GM23338 (cell line): ENCODE measurements around the gene APBA2. TPM values are rescaled to one million over a fixed set of nuclear protein-coding genes. Genes with fewer than 3 reads are reported as not detected.

ENCODE experiments used
- ATAC-seq: fragments of 200-7000 bp; cut with Tn5 transposase; 3 replicates; pipeline ENCODE4 v1.9.1; 2020
- DNase-seq: peaks from one replicate; pipeline ENCODE4 v3.0.0-alpha.2; 2015; ENCODE audit warnings: low spot score
- H2AFZ ChIP-seq: fragments of 200-600 bp; sonication (generic); 2 replicates; pipeline ENCODE4 v1.8.0; 2016; ENCODE audit warnings: antibody characterized with exemption, mild to moderate bottlenecking, moderate library complexity
- H3F3A ChIP-seq: fragments of 200-600 bp; sonication (generic); replicated peaks from 2 replicates; pipeline ENCODE4 v1.8.0; 2017; ENCODE audit warnings: antibody characterized with exemption, mixed run types, low read depth
- H3K27ac ChIP-seq: fragments of 200-600 bp; sonication (generic); 2 replicates; pipeline ENCODE4 v1.6.1; 2016; ENCODE audit warnings: low read depth
- H3K27me3 ChIP-seq: fragments of 200-600 bp; sonication (generic); 2 replicates; pipeline ENCODE4 v1.8.0; 2016; ENCODE audit warnings: mild to moderate bottlenecking, mixed run types, moderate library complexity; ENCODE audit not compliant: insufficient read depth
- H3K36me3 ChIP-seq: fragments of 200-600 bp; sonication (generic); 2 replicates; pipeline ENCODE4 v1.8.0; 2016; ENCODE audit warnings: mild to moderate bottlenecking; ENCODE audit not compliant: insufficient read depth
- H3K4me1 ChIP-seq: fragments of 200-600 bp; sonication (generic); 2 replicates; pipeline ENCODE4 v1.8.0; 2016; ENCODE audit warnings: mild to moderate bottlenecking, moderate library complexity; ENCODE audit not compliant: insufficient read depth
- H3K4me2 ChIP-seq: fragments of 200-600 bp; sonication (generic); 2 replicates; pipeline ENCODE4 v1.7.1; 2017; ENCODE audit warnings: mixed run types
- H3K4me3 ChIP-seq: fragments of 200-600 bp; sonication (generic); 2 replicates; pipeline ENCODE4 v1.6.1; 2016; ENCODE audit warnings: mixed run types
- H3K79me2 ChIP-seq: fragments of 200-600 bp; sonication (generic); replicated peaks from 2 replicates; pipeline ENCODE4 v1.8.0; 2017; ENCODE audit warnings: mild to moderate bottlenecking; ENCODE audit not compliant: insufficient read depth
- H3K9me2 ChIP-seq: fragments of 200-600 bp; sonication (generic); 2 replicates; pipeline ENCODE4 v1.8.0; 2017; ENCODE audit not compliant: insufficient read depth
- H4K20me1 ChIP-seq: fragments of 200-600 bp; sonication (generic); replicated peaks from 2 replicates; pipeline ENCODE4 v1.8.0; 2017; ENCODE audit warnings: mild to moderate bottlenecking; ENCODE audit not compliant: insufficient read depth
- H3K27ac Mint-ChIP-seq: 2 replicates; pipeline ENCODE4 v1.8.0; 2020; ENCODE audit warnings: inconsistent platforms, mild to moderate bottlenecking, moderate library complexity, mixed read lengths
- H3K27me3 Mint-ChIP-seq: 3 replicates; pipeline ENCODE4 v1.8.0; 2022; ENCODE audit warnings: low read depth, mild to moderate bottlenecking, moderate library complexity, mixed read lengths, inconsistent platforms; ENCODE audit not compliant: insufficient read depth, poor library complexity
- H3K36me3 Mint-ChIP-seq: 3 replicates; pipeline ENCODE4 v1.8.0; 2021; ENCODE audit warnings: low read depth, mild to moderate bottlenecking, inconsistent platforms, moderate library complexity, mixed read lengths
- H3K4me1 Mint-ChIP-seq: 3 replicates; pipeline ENCODE4 v1.8.0; 2020; ENCODE audit warnings: mild to moderate bottlenecking, inconsistent platforms, mixed read lengths
- H3K4me3 Mint-ChIP-seq: 3 replicates; pipeline ENCODE4 v1.8.0; 2021; ENCODE audit warnings: moderate library complexity, mild to moderate bottlenecking, inconsistent platforms, mixed read lengths
- H3K9me3 Mint-ChIP-seq: 3 replicates; pipeline ENCODE4 v1.8.0; 2020; ENCODE audit warnings: moderate library complexity, mild to moderate bottlenecking, inconsistent platforms, mixed read lengths
- CREB1 ChIP-seq: fragments of 250-450 bp; sonication (Bioruptor Pico); IDR thresholded peaks from 2 replicates; pipeline ENCODE4 v1.5.0; 2020; ENCODE audit warnings: low read depth, mild to moderate bottlenecking, moderate library complexity
- CTCF ChIP-seq, 2 experiments: fragments of 200-600 bp in 1 of 2; sonication (generic) in 1 of 2; conservative IDR thresholded peaks; 2 replicates each; pipeline versions ENCODE4 v1.5.1 to v1.6.1; 2016 to 2017; ENCODE audit warnings: antibody characterized with exemption in 2 of 2, low read depth in 2 of 2, mild to moderate bottlenecking in 2 of 2, moderate library complexity in 1 of 2
- EZH2 ChIP-seq: fragments of 200-600 bp; sonication (generic); IDR thresholded peaks from one replicate; pipeline ENCODE4 v1.8.0; 2017; ENCODE audit warnings: antibody characterized with exemption, mild to moderate bottlenecking, low read depth; ENCODE audit not compliant: unreplicated experiment
- EZH2phosphoT487 ChIP-seq: fragments of 200-600 bp; sonication (generic); IDR thresholded peaks from one replicate; pipeline ENCODE4 v1.8.1; 2018; ENCODE audit warnings: antibody characterized with exemption; ENCODE audit not compliant: unreplicated experiment
- JUNB ChIP-seq: IDR thresholded peaks from one replicate; pipeline ENCODE4 v1.6.1; 2016; ENCODE audit warnings: antibody characterized with exemption; ENCODE audit not compliant: unreplicated experiment
- NANOG ChIP-seq: IDR thresholded peaks from 2 replicates; pipeline ENCODE4 v1.6.1; 2016; ENCODE audit warnings: antibody characterized with exemption, borderline replicate concordance
- POLR2AphosphoS5 ChIP-seq: IDR thresholded peaks from 2 replicates; pipeline ENCODE4 v1.6.1; 2016; ENCODE audit warnings: antibody characterized with exemption, low read depth
- REST ChIP-seq: IDR thresholded peaks from one replicate; pipeline ENCODE4 v1.6.1; 2018; ENCODE audit warnings: antibody characterized with exemption; ENCODE audit not compliant: unreplicated experiment
- STAT1 ChIP-seq: IDR thresholded peaks from one replicate; pipeline ENCODE4 v1.6.1; 2016; ENCODE audit warnings: antibody characterized with exemption; ENCODE audit not compliant: unreplicated experiment
- ZNF114 ChIP-seq: fragments of 250-450 bp; sonication (Bioruptor Pico); IDR thresholded peaks from 2 replicates; pipeline ENCODE4 v1.5.0; 2020; ENCODE audit warnings: mild to moderate bottlenecking, moderate library complexity
- ZNF331 ChIP-seq: fragments of 250-450 bp; sonication (Bioruptor Pico); IDR thresholded peaks from 2 replicates; pipeline ENCODE4 v1.5.0; 2020; ENCODE audit warnings: low read depth, mild to moderate bottlenecking, moderate library complexity
- polyA plus RNA-seq: library from polyadenylated mRNA; unstranded; fragments of >200 nt; fragmentation: Nextera tagmentation; extraction: Ambion mirVana; gene quantifications from 2 replicates; pipeline ENCODE4 v1.2.1, GENCODE V29; 2016
- total RNA-seq: library from RNA; depleted of rRNA; stranded (reverse); fragments of >200 nt; shearing (Covaris generic); gene quantifications from 2 replicates; pipeline ENCODE4 v1.2.3, GENCODE V29; 2014

APBA2 gene
- total and polyA plus RNA-seq, 2 experiments from 2014 or later: 5.9 to 24.7 TPM

GRCh38 chr15:29134239-29134638 lies 248.5 kb downstream of the APBA2 start (continued):
- TF ChIP-seq CTCF (conservative IDR thresholded peaks at IDR 0.05; ENCODE audit: low read depth in 2 of 2) (no peak), EZH2phosphoT487 (no peak), POLR2AphosphoS5 (no peak), NANOG (no peak), EZH2 (no peak), STAT1 (no peak), ZNF114 (CRISPR knock-in tag) (no peak), ZNF331 (CRISPR knock-in tag) (no peak), CREB1 (CRISPR knock-in tag) (no peak)

GRCh38 chr15:29134641-29135308 lies 249.0 kb downstream of the APBA2 start:
- no peaks in the 10 kb centered on the region; the same call in 2 of the 3 replicates for H3K36me3 Mint-ChIP-seq
- H3K27ac Mint-ChIP-seq: no peak overlapping the region
- ATAC-seq (no peak), DNase-seq (no peak)
- Histone ChIP-seq H3K4me2 (no peak overlapping the region), H3K36me3 (no peaks in the 10 kb centered on the region), H2AFZ (no peak overlapping the region), H3F3A (no peaks in the 10 kb centered on the region), H3K9me2 (no peaks in the 10 kb centered on the region), H3K4me1 (no peaks in the 10 kb centered on the region), H3K4me3 (no peak overlapping the region), H3K79me2 (no peaks in the 10 kb centered on the region), H3K27me3 (no peaks in the 10 kb centered on the region), H4K20me1 (no peaks in the 10 kb centered on the region), H3K27ac (no peak overlapping the region)
- no peaks in the 10 kb centered on the region; the same call in 2 of the 3 replicates for H3K9me3 Mint-ChIP-seq
- no peak overlapping the region for H3K4me3 Mint-ChIP-seq
- H3K4me1 Mint-ChIP-seq: peaks cover 22% of the 10 kb centered on the region
- H3K27me3 Mint-ChIP-seq: peaks cover 8% of the 10 kb centered on the region
- no peak for TF ChIP-seq EZH2
- TF ChIP-seq ZNF331 (CRISPR knock-in tag): no peak
- TF ChIP-seq POLR2AphosphoS5: no peak
- TF ChIP-seq NANOG: no peak
- TF ChIP-seq CTCF (conservative IDR thresholded peaks at IDR 0.05; ENCODE audit: low read depth in 2 of 2): no peak
- TF ChIP-seq CREB1 (CRISPR knock-in tag): no peak
- TF ChIP-seq JUNB: no peak
- TF ChIP-seq REST: no peak
